ENCODE measurements around the gene DOCK3. TPM values are rescaled to one million over a fixed set of nuclear protein-coding genes. Genes with fewer than 3 reads are reported as not detected.

Gene DOCK3
- total RNA-seq, 2 experiments from 2014 or later = 0.93 to 1.1 TPM

DNA sequence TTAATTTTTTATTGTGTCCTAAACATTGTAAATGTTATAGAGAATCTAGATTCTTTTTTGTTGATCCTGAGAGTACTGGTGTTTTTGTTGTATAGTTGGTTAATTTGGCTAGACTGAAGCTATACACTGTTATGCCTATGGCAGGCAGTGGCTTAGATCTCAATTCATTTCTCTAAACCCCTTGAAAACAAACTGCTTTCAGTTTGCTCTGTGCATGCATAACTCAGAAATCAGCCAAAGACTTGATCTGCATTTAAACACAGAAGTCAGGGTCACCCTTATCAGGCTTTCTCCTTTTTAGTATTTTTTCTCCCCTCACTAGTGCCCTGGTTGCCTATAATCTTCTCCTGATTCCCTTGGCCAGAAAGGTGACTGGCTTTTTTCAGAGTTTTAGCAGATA, 360.9 kb downstream of the DOCK3 start:
- H3K27ac Mint-ChIP-seq = no peak overlapping the region
- no peak for ATAC-seq (ENCODE audit: poor library complexity)
- no peak overlapping the region for H3K4me3 ChIP-seq (ENCODE audit: low read length)
- ChIA-PET CTCF (no interaction called here), POLR2A (no interaction called here)
- no peaks in the 10 kb centered on the region for H3K4me1 ChIP-seq (ENCODE audit: insufficient read depth, low read length)
- H3K9me3 Mint-ChIP-seq = no peaks in the 10 kb centered on the region
- H3K27me3 Mint-ChIP-seq = no peaks in the 10 kb centered on the region
- intact Hi-C loops (cut with DNase I, micrococcal nuclease) = no loop called here
- peaks cover 4% of the 10 kb centered on the region for H3K4me1 Mint-ChIP-seq (ENCODE audit: low read depth)
- no peak overlapping the region for H3K27ac ChIP-seq (ENCODE audit: low read depth in 1 of 2, low read length in 2 of 2)
- H3K9me3 ChIP-seq (ENCODE audit: control insufficient read depth in 1 of 2, insufficient read depth in 1 of 2, low read length in 2 of 2) = peaks cover 0 to 8% of the 10 kb centered on the region in 2 experiments
- H3K27me3 ChIP-seq (ENCODE audit: control insufficient read depth in 1 of 2, insufficient read depth in 2 of 2, low read length in 2 of 2) = no peaks in the 10 kb centered on the region
- TF ChIP-seq, protein P1, sequence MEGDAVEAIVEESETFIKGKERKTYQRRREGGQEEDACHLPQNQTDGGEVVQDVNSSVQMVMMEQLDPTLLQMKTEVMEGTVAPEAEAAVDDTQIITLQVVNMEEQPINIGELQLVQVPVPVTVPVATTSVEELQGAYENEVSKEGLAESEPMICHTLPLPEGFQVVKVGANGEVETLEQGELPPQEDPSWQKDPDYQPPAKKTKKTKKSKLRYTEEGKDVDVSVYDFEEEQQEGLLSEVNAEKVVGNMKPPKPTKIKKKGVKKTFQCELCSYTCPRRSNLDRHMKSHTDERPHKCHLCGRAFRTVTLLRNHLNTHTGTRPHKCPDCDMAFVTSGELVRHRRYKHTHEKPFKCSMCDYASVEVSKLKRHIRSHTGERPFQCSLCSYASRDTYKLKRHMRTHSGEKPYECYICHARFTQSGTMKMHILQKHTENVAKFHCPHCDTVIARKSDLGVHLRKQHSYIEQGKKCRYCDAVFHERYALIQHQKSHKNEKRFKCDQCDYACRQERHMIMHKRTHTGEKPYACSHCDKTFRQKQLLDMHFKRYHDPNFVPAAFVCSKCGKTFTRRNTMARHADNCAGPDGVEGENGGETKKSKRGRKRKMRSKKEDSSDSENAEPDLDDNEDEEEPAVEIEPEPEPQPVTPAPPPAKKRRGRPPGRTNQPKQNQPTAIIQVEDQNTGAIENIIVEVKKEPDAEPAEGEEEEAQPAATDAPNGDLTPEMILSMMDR (IDR thresholded peaks at IDR 0.05) = no peak
- DNase-seq = no peak
- no peaks in the 10 kb centered on the region for H3K36me3 ChIP-seq (ENCODE audit: insufficient read depth, low read length)
- H3K4me3 Mint-ChIP-seq = no peak overlapping the region
- H3K36me3 Mint-ChIP-seq (ENCODE audit: low read depth) = no peaks in the 10 kb centered on the region

DNA sequence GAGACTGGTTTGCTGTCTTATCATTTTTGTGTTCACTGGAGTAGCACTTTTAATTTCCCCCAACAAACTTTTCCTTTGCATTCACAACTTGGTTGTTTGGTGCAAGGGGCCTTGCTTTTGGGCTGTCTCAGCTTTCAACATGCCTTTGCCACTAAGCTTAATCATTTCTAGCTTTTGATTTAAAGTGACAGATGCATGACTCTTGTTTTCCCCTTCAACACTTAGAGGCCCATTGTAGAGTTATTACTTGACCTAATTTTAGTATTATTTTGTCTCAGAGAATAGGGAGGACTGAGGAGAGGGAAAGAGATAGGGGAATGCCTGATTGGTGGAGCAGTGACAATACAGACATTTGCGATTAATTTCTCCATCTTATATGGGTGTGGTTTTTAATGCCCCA, 370.3 kb downstream of the DOCK3 start:
- CTCF ChIA-PET = interaction anchor here (1.1 kb wide), 1 partner anchor 20 kb away, joined by 3 read pairs; no protein-coding TSS in a partner anchor
- intact Hi-C loops (cut with DNase I, micrococcal nuclease) = loop anchor here in 1 of 2 experiments (5.0 kb wide), 1 partner anchor 43 kb away; no protein-coding TSS in a partner anchor

DNA sequence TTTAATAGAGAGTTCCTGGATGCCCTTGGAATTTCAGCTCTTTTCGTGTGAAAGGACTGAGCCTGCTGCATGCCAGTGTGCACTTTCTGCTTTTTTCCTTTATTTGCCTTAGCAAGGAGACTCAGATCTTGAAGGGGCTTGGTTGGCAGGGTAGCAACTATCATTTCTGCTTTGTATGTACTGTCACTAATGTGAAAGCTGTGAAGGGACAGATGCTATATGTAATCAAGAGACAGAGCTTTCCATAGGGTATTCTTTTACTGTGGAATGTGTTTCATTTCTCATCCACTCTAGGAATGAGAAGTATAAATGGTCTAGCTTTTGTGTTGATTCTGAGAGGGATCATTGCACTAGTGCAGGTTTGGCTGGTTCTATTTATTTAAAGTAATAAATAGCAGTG, 377.8 kb downstream of the DOCK3 start:
- Mint-ChIP-seq H3K9me3 (no peaks in the 10 kb centered on the region), H3K4me3 (no peak overlapping the region), H3K27me3 (no peaks in the 10 kb centered on the region), H3K36me3 (ENCODE audit: low read depth) (no peaks in the 10 kb centered on the region), H3K4me1 (ENCODE audit: low read depth) (no peaks in the 10 kb centered on the region), H3K27ac (no peak overlapping the region)
- TF ChIP-seq, protein P1 (IDR thresholded peaks at IDR 0.05) = no peak
- no peak for DNase-seq
- H3K27ac ChIP-seq (ENCODE audit: low read depth in 1 of 2, low read length in 2 of 2) = no peak overlapping the region
- CTCF ChIA-PET = no interaction called here
- no peak for ATAC-seq (ENCODE audit: poor library complexity)
- no peaks in the 10 kb centered on the region for H3K9me3 ChIP-seq (ENCODE audit: control insufficient read depth in 1 of 2, insufficient read depth in 1 of 2, low read length in 2 of 2)
- intact Hi-C loops (cut with DNase I, micrococcal nuclease) = no loop called here
- H3K36me3 ChIP-seq (ENCODE audit: insufficient read depth, low read length) = no peaks in the 10 kb centered on the region
- POLR2A ChIA-PET = interaction anchor here (0.9 kb wide), 1 partner anchor 27 kb away, joined by 3 read pairs; no protein-coding TSS in a partner anchor
- H3K4me1 ChIP-seq (ENCODE audit: insufficient read depth, low read length) = no peaks in the 10 kb centered on the region
- no peak overlapping the region for H3K4me3 ChIP-seq (ENCODE audit: low read length)
- no peaks in the 10 kb centered on the region for H3K27me3 ChIP-seq (ENCODE audit: control insufficient read depth in 1 of 2, insufficient read depth in 2 of 2, low read length in 2 of 2)

More for the DNA sequence above, 370.3 kb downstream of the DOCK3 start:
- Histone ChIP-seq H3K9me3 (ENCODE audit: control insufficient read depth in 1 of 2, insufficient read depth in 1 of 2, low read length in 2 of 2) (no peaks in the 10 kb centered on the region), H3K4me3 (ENCODE audit: low read length) (no peak overlapping the region), H3K4me1 (ENCODE audit: insufficient read depth, low read length) (no peaks in the 10 kb centered on the region), H3K27ac (ENCODE audit: low read depth in 1 of 2, low read length in 2 of 2) (no peak overlapping the region), H3K27me3 (ENCODE audit: control insufficient read depth in 1 of 2, insufficient read depth in 2 of 2, low read length in 2 of 2) (no peaks in the 10 kb centered on the region), H3K36me3 (ENCODE audit: insufficient read depth, low read length) (no peaks in the 10 kb centered on the region)
- ATAC-seq (ENCODE audit: poor library complexity) (no peak), DNase-seq (no peak)
- TF ChIP-seq, protein P1 (IDR thresholded peaks at IDR 0.05) = no peak
- H3K4me3 Mint-ChIP-seq = no peak overlapping the region
- peaks cover 16% of the 10 kb centered on the region for H3K4me1 Mint-ChIP-seq (ENCODE audit: low read depth)
- H3K27me3 Mint-ChIP-seq = no peaks in the 10 kb centered on the region
- POLR2A ChIA-PET = no interaction called here
- H3K36me3 Mint-ChIP-seq (ENCODE audit: low read depth) = no peaks in the 10 kb centered on the region
- no peaks in the 10 kb centered on the region for H3K9me3 Mint-ChIP-seq
- no peak overlapping the region for H3K27ac Mint-ChIP-seq
